GM23338 (cell line): ENCODE measurements around the gene SRSF3. TPM values are rescaled to one million over a fixed set of nuclear protein-coding genes. Genes with fewer than 3 reads are reported as not detected.

ENCODE experiments used
- ATAC-seq: fragments of 200-7000 bp; cut with Tn5 transposase; 3 replicates; pipeline ENCODE4 v1.9.1; 2020
- DNase-seq: peaks from one replicate; pipeline ENCODE4 v3.0.0-alpha.2; 2015; ENCODE audit warnings: low spot score
- H2AFZ ChIP-seq: fragments of 200-600 bp; sonication (generic); 2 replicates; pipeline ENCODE4 v1.8.0; 2016; ENCODE audit warnings: antibody characterized with exemption, mild to moderate bottlenecking, moderate library complexity
- H3F3A ChIP-seq: fragments of 200-600 bp; sonication (generic); replicated peaks from 2 replicates; pipeline ENCODE4 v1.8.0; 2017; ENCODE audit warnings: antibody characterized with exemption, mixed run types, low read depth
- H3K27ac ChIP-seq: fragments of 200-600 bp; sonication (generic); 2 replicates; pipeline ENCODE4 v1.6.1; 2016; ENCODE audit warnings: low read depth
- H3K27me3 ChIP-seq: fragments of 200-600 bp; sonication (generic); 2 replicates; pipeline ENCODE4 v1.8.0; 2016; ENCODE audit warnings: mild to moderate bottlenecking, mixed run types, moderate library complexity; ENCODE audit not compliant: insufficient read depth
- H3K36me3 ChIP-seq: fragments of 200-600 bp; sonication (generic); 2 replicates; pipeline ENCODE4 v1.8.0; 2016; ENCODE audit warnings: mild to moderate bottlenecking; ENCODE audit not compliant: insufficient read depth
- H3K4me1 ChIP-seq: fragments of 200-600 bp; sonication (generic); 2 replicates; pipeline ENCODE4 v1.8.0; 2016; ENCODE audit warnings: mild to moderate bottlenecking, moderate library complexity; ENCODE audit not compliant: insufficient read depth
- H3K4me2 ChIP-seq: fragments of 200-600 bp; sonication (generic); 2 replicates; pipeline ENCODE4 v1.7.1; 2017; ENCODE audit warnings: mixed run types
- H3K4me3 ChIP-seq: fragments of 200-600 bp; sonication (generic); 2 replicates; pipeline ENCODE4 v1.6.1; 2016; ENCODE audit warnings: mixed run types
- H3K79me2 ChIP-seq: fragments of 200-600 bp; sonication (generic); replicated peaks from 2 replicates; pipeline ENCODE4 v1.8.0; 2017; ENCODE audit warnings: mild to moderate bottlenecking; ENCODE audit not compliant: insufficient read depth
- H3K9me2 ChIP-seq: fragments of 200-600 bp; sonication (generic); 2 replicates; pipeline ENCODE4 v1.8.0; 2017; ENCODE audit not compliant: insufficient read depth
- H4K20me1 ChIP-seq: fragments of 200-600 bp; sonication (generic); replicated peaks from 2 replicates; pipeline ENCODE4 v1.8.0; 2017; ENCODE audit warnings: mild to moderate bottlenecking; ENCODE audit not compliant: insufficient read depth
- H3K27ac Mint-ChIP-seq: 2 replicates; pipeline ENCODE4 v1.8.0; 2020; ENCODE audit warnings: inconsistent platforms, mild to moderate bottlenecking, moderate library complexity, mixed read lengths
- H3K27me3 Mint-ChIP-seq: 3 replicates; pipeline ENCODE4 v1.8.0; 2022; ENCODE audit warnings: low read depth, mild to moderate bottlenecking, moderate library complexity, mixed read lengths, inconsistent platforms; ENCODE audit not compliant: insufficient read depth, poor library complexity
- H3K36me3 Mint-ChIP-seq: 3 replicates; pipeline ENCODE4 v1.8.0; 2021; ENCODE audit warnings: low read depth, mild to moderate bottlenecking, inconsistent platforms, moderate library complexity, mixed read lengths
- H3K4me1 Mint-ChIP-seq: 3 replicates; pipeline ENCODE4 v1.8.0; 2020; ENCODE audit warnings: mild to moderate bottlenecking, inconsistent platforms, mixed read lengths
- H3K4me3 Mint-ChIP-seq: 3 replicates; pipeline ENCODE4 v1.8.0; 2021; ENCODE audit warnings: moderate library complexity, mild to moderate bottlenecking, inconsistent platforms, mixed read lengths
- H3K9me3 Mint-ChIP-seq: 3 replicates; pipeline ENCODE4 v1.8.0; 2020; ENCODE audit warnings: moderate library complexity, mild to moderate bottlenecking, inconsistent platforms, mixed read lengths
- POLR2AphosphoS5 ChIP-seq: IDR thresholded peaks from 2 replicates; pipeline ENCODE4 v1.6.1; 2016; ENCODE audit warnings: antibody characterized with exemption, low read depth
- ZNF331 ChIP-seq: fragments of 250-450 bp; sonication (Bioruptor Pico); IDR thresholded peaks from 2 replicates; pipeline ENCODE4 v1.5.0; 2020; ENCODE audit warnings: low read depth, mild to moderate bottlenecking, moderate library complexity
- polyA plus RNA-seq: library from polyadenylated mRNA; unstranded; fragments of >200 nt; fragmentation: Nextera tagmentation; extraction: Ambion mirVana; gene quantifications from 2 replicates; pipeline ENCODE4 v1.2.1, GENCODE V29; 2016
- total RNA-seq: library from RNA; depleted of rRNA; stranded (reverse); fragments of >200 nt; shearing (Covaris generic); gene quantifications from 2 replicates; pipeline ENCODE4 v1.2.3, GENCODE V29; 2014
- TF ChIP-seq, protein P1 (sequence below): IDR thresholded peaks from 2 replicates; pipeline ENCODE4 v1.6.1; 2016; ENCODE audit warnings: antibody characterized with exemption
- TF ChIP-seq, protein P2 (sequence below), 2 experiments: fragments of 200-600 bp in 1 of 2; sonication (generic) in 1 of 2; conservative IDR thresholded peaks; 2 replicates each; pipeline versions ENCODE4 v1.5.1 to v1.6.1; 2016 to 2017; ENCODE audit warnings: antibody characterized with exemption in 2 of 2, low read depth in 2 of 2, mild to moderate bottlenecking in 2 of 2, moderate library complexity in 1 of 2
- TF ChIP-seq, protein P3 (sequence below): IDR thresholded peaks from one replicate; pipeline ENCODE4 v1.6.1; 2018; ENCODE audit warnings: antibody characterized with exemption; ENCODE audit not compliant: unreplicated experiment

Gene SRSF3
- total and polyA plus RNA-seq, 2 experiments from 2014 or later = 436 to 655 TPM

DNA sequence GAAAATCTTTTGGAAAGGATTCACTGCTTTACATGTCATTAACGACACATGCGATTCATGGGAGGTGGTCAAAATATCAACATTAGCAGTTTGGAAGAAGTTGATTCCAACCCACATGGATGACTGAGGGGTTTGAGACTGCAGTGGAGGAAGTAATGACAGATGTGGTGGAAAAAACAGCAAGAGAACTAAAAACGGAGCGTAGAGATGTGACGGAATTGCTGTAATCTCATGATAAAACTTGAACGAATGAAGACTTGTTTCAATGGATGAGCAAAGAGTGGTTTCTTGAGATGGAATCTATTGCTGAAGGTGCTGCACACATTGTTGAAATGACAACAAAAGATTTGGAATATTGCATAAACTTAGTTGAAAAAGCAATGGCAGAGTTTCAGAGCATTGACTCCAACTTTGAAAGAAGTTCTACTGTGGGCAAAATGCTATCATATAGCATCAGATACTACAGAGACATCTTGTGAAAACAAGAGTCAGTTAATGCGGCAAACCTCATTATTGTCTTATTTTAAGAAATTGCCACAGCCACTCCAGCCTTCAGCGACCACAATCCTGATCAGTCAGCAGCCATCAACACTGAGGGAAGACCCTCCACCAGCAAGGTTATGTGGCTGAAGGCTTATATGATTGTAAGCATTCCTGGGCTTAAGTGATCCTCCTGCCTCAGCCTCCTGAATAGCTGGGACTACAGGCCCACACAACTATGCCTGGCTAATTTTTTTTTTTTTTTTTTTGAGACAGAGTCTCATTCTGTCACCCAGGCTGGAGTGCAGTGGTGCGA lies 19.2 kb downstream of the SRSF3 start:
- no peak overlapping the region for H3K4me3 ChIP-seq
- H3K27ac ChIP-seq = 0 out of 2 replicates have a peak overlapping the region, but pooled peaks have one; percentile 7
- peaks cover 39% of the 10 kb centered on the region for H3F3A ChIP-seq
- no peak overlapping the region for H3K4me3 Mint-ChIP-seq
- H3K36me3 Mint-ChIP-seq = peaks cover 45% of the 10 kb centered on the region
- DNase-seq (no peak), ATAC-seq (no peak)
- no peak overlapping the region for H3K27ac Mint-ChIP-seq
- no peaks in the 10 kb centered on the region for H3K9me2 ChIP-seq
- peaks cover 7% of the 10 kb centered on the region; the same call in 1 of the 2 replicates for H3K36me3 ChIP-seq
- peaks cover 20% of the 10 kb centered on the region for H4K20me1 ChIP-seq
- no peaks in the 10 kb centered on the region for H3K27me3 ChIP-seq
- TF ChIP-seq POLR2AphosphoS5 = peak; percentile 32; the same call in 1 of the 2 replicates
- TF ChIP-seq, protein P1, sequence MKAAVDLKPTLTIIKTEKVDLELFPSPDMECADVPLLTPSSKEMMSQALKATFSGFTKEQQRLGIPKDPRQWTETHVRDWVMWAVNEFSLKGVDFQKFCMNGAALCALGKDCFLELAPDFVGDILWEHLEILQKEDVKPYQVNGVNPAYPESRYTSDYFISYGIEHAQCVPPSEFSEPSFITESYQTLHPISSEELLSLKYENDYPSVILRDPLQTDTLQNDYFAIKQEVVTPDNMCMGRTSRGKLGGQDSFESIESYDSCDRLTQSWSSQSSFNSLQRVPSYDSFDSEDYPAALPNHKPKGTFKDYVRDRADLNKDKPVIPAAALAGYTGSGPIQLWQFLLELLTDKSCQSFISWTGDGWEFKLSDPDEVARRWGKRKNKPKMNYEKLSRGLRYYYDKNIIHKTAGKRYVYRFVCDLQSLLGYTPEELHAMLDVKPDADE = no peak
- no peak for TF ChIP-seq ZNF331 (CRISPR knock-in tag)
- H3K27me3 Mint-ChIP-seq = peaks cover 3% of the 10 kb centered on the region
- H2AFZ ChIP-seq = no peak overlapping the region
- no peaks in the 10 kb centered on the region for H3K4me1 Mint-ChIP-seq
- no peaks in the 10 kb centered on the region; the same call in 2 of the 3 replicates for H3K9me3 Mint-ChIP-seq
- H3K4me1 ChIP-seq = no peaks in the 10 kb centered on the region
- peaks cover 6% of the 10 kb centered on the region; the same call in 1 of the 2 replicates for H3K79me2 ChIP-seq
- no peak overlapping the region for H3K4me2 ChIP-seq

DNA sequence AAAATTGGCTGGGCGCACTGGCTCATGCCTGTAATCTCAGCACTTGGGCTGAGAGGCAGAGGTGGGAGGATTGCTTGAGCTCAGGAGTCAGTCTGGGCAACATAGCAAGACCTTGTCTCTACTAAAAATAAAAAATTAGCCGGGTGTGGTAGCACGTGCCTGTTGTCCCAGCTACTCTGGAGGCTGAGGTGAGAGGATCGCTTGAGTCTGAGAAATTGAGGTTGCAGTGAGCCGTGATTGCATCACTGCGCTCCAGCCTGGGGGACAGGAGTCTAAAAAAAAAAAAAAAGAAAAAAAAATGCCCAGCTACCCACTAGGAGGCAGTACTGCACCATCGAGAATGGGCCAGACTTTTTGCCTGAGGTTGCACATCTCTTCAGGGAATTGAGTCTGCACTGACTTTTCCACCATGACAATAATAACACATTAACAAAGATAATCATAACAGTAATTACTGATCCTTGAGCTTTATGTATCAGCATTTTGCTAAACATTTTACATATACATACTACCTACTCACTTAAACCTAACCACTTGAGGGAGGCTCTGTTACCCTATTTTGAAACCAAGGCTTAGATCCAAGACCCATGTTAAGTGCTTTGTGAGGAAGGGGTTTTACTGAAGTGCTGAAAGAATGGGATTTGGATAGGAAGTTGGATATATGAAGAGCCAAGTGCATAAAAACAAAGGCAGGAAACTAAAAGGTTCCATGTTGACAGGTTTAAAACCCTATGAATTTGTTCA lies 21.0 kb downstream of the SRSF3 start:
- Histone ChIP-seq H3K79me2 (no peaks in the 10 kb centered on the region), H3K36me3 (0 out of 2 replicates have a peak, but pooled peaks cover 5% of the 10 kb centered on the region)
- TF ChIP-seq, protein P2, sequence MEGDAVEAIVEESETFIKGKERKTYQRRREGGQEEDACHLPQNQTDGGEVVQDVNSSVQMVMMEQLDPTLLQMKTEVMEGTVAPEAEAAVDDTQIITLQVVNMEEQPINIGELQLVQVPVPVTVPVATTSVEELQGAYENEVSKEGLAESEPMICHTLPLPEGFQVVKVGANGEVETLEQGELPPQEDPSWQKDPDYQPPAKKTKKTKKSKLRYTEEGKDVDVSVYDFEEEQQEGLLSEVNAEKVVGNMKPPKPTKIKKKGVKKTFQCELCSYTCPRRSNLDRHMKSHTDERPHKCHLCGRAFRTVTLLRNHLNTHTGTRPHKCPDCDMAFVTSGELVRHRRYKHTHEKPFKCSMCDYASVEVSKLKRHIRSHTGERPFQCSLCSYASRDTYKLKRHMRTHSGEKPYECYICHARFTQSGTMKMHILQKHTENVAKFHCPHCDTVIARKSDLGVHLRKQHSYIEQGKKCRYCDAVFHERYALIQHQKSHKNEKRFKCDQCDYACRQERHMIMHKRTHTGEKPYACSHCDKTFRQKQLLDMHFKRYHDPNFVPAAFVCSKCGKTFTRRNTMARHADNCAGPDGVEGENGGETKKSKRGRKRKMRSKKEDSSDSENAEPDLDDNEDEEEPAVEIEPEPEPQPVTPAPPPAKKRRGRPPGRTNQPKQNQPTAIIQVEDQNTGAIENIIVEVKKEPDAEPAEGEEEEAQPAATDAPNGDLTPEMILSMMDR (conservative IDR thresholded peaks at IDR 0.05; ENCODE audit: low read depth in 2 of 2) = peak; percentile 81 to 82
- TF ChIP-seq, protein P3, sequence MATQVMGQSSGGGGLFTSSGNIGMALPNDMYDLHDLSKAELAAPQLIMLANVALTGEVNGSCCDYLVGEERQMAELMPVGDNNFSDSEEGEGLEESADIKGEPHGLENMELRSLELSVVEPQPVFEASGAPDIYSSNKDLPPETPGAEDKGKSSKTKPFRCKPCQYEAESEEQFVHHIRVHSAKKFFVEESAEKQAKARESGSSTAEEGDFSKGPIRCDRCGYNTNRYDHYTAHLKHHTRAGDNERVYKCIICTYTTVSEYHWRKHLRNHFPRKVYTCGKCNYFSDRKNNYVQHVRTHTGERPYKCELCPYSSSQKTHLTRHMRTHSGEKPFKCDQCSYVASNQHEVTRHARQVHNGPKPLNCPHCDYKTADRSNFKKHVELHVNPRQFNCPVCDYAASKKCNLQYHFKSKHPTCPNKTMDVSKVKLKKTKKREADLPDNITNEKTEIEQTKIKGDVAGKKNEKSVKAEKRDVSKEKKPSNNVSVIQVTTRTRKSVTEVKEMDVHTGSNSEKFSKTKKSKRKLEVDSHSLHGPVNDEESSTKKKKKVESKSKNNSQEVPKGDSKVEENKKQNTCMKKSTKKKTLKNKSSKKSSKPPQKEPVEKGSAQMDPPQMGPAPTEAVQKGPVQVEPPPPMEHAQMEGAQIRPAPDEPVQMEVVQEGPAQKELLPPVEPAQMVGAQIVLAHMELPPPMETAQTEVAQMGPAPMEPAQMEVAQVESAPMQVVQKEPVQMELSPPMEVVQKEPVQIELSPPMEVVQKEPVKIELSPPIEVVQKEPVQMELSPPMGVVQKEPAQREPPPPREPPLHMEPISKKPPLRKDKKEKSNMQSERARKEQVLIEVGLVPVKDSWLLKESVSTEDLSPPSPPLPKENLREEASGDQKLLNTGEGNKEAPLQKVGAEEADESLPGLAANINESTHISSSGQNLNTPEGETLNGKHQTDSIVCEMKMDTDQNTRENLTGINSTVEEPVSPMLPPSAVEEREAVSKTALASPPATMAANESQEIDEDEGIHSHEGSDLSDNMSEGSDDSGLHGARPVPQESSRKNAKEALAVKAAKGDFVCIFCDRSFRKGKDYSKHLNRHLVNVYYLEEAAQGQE = no peak

More for the DNA sequence above, 21.0 kb downstream of the SRSF3 start:
- Mint-ChIP-seq H3K27ac (peak overlapping the region; percentile 87; the same call in 1 of the 2 replicates), H3K27me3 (peaks cover 2% of the 10 kb centered on the region), H3K4me1 (peaks cover 2% of the 10 kb centered on the region; the same call in 1 of the 3 replicates), H3K9me3 (no peaks in the 10 kb centered on the region; the same call in 2 of the 3 replicates), H3K4me3 (no peak overlapping the region), H3K36me3 (peaks cover 31% of the 10 kb centered on the region)
- Histone ChIP-seq H3K27ac (no peak overlapping the region; the same call in 1 of the 2 replicates), H3F3A (peaks cover 25% of the 10 kb centered on the region), H3K4me3 (no peak overlapping the region), H3K4me2 (no peak overlapping the region), H2AFZ (no peak overlapping the region), H4K20me1 (peaks cover 6% of the 10 kb centered on the region; the same call in 1 of the 2 replicates), H3K27me3 (no peaks in the 10 kb centered on the region), H3K9me2 (no peaks in the 10 kb centered on the region), H3K4me1 (no peaks in the 10 kb centered on the region)
- ATAC-seq (peak; percentile 33), DNase-seq (peak; percentile 81)
